Colonic mucosa (tissue), 4 donors: ENCODE data around the gene SPHK1. TPM values are rescaled to one million over a fixed set of nuclear protein-coding genes. Genes with fewer than 3 reads are reported as not detected.

Experiments
- DNase-seq: peaks from one replicate; pipeline ENCODE4 v3.0.0-alpha.2; 2020
- H3K27ac ChIP-seq: fragments of 200-600 bp; one replicate; pipeline ENCODE4 v1.8.0; 2021
- H3K27me3 ChIP-seq: fragments of 200-600 bp; one replicate; pipeline ENCODE4 v1.8.0; 2021
- H3K36me3 ChIP-seq: fragments of 200-600 bp; one replicate; pipeline ENCODE4 v1.8.0; 2021
- H3K4me1 ChIP-seq: fragments of 200-600 bp; one replicate; pipeline ENCODE4 v1.8.0; 2021; ENCODE audit warnings: mild to moderate bottlenecking
- H3K4me3 ChIP-seq: fragments of 200-600 bp; one replicate; pipeline ENCODE4 v1.8.0; 2021
- H3K9ac ChIP-seq, 2 donors: one replicate each; pipeline ENCODE4 v1.7.0; 2013; ENCODE audit warnings: control low read depth in 2 of 2, low read depth in 2 of 2, low read length in 2 of 2
- H3K9me3 ChIP-seq: fragments of 200-600 bp; one replicate; pipeline ENCODE4 v1.8.0; 2021
- intact Hi-C: fragments of 100-400 bp; cut with DNase I; formaldehyde crosslinking; loops from one replicate; pipeline ENCODE4 v1.14.1; 2022
- total RNA-seq, 2 donors: library from RNA; stranded (reverse); fragmentation: NEBNext Ultra II Directional in 1 of 2; extraction: Animal tissue kit (Norgen Biotek cat#: 25700) in 1 of 2; gene quantifications; one replicate each; pipeline ENCODE4 v1.2.1, GENCODE V29; 2021
- TF ChIP-seq, protein P1 (sequence below): fragments of 200-600 bp; IDR thresholded peaks from one replicate; pipeline ENCODE4 v1.8.0; 2022; ENCODE audit warnings: antibody characterized with exemption, mild to moderate bottlenecking
- donor health status: healthy.
- donor health status: DM: no; HTN: no; CAD: no.
- donor health status: DM: no; HTN: no; CAD: no.

The SPHK1 gene
- total RNA-seq, 2 donors from 2014 or later: 2.1 to 3.3 TPM

DNA sequence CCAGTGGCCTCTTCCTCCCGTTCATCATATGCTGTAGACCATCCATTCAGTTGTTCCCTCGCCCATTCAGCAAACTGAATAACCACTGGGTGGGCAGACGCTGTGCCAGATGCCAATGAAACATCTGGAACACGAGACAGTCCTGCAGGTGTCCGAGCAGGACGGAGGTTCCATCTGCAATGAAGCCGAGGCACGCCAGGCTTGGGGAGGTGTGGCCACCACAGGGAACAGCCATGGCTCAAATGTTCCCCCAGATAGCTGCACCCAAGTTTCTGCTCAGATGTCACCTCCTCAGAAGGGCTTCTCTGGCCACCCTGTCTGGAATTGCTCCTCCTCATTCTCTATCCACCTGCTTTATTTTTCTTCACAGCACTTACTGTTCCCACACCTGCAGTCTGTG lies 38.0 kb downstream of the SPHK1 start:
- H3K4me1 ChIP-seq: peaks cover under 1% of the 10 kb centered on the region
- no peaks in the 10 kb centered on the region for H3K36me3 ChIP-seq
- TF ChIP-seq, protein P1, sequence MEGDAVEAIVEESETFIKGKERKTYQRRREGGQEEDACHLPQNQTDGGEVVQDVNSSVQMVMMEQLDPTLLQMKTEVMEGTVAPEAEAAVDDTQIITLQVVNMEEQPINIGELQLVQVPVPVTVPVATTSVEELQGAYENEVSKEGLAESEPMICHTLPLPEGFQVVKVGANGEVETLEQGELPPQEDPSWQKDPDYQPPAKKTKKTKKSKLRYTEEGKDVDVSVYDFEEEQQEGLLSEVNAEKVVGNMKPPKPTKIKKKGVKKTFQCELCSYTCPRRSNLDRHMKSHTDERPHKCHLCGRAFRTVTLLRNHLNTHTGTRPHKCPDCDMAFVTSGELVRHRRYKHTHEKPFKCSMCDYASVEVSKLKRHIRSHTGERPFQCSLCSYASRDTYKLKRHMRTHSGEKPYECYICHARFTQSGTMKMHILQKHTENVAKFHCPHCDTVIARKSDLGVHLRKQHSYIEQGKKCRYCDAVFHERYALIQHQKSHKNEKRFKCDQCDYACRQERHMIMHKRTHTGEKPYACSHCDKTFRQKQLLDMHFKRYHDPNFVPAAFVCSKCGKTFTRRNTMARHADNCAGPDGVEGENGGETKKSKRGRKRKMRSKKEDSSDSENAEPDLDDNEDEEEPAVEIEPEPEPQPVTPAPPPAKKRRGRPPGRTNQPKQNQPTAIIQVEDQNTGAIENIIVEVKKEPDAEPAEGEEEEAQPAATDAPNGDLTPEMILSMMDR: no peak
- intact Hi-C loops: no loop called here
- no peaks in the 10 kb centered on the region for H3K27me3 ChIP-seq
- H3K4me3 ChIP-seq: no peak overlapping the region
- H3K9me3 ChIP-seq: no peaks in the 10 kb centered on the region
- no peak overlapping the region for H3K9ac ChIP-seq
- DNase-seq: no peak
- H3K27ac ChIP-seq: no peak overlapping the region

DNA sequence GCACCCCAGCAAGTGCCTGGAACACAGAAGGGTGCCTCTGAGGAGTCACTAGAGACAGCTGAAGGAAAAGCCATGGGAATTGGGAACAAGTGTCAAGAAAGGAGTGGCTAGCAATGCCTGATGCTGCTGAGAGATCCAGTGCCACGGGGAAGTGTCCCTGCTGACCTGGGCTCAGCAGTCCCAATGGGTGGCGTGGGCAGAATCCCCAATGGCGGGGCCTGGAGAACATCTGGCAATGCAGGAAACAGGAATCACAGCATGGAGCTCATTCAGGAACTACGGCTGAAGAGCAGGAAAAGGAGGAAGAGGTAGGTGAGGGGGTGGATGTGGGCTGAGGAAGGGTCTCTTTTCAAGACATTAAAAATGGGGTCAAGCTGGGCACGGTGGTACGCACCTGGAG lies 38.5 kb downstream of the SPHK1 start:
- no peaks in the 10 kb centered on the region for H3K36me3 ChIP-seq
- TF ChIP-seq, protein P1: no peak
- peaks cover 5% of the 10 kb centered on the region for H3K4me1 ChIP-seq
- no peak for DNase-seq
- no peaks in the 10 kb centered on the region for H3K9me3 ChIP-seq
- intact Hi-C loops: no loop called here
- no peaks in the 10 kb centered on the region for H3K27me3 ChIP-seq
- no peak overlapping the region for H3K9ac ChIP-seq
- H3K27ac ChIP-seq: no peak overlapping the region
- H3K4me3 ChIP-seq: no peak overlapping the region

DNA sequence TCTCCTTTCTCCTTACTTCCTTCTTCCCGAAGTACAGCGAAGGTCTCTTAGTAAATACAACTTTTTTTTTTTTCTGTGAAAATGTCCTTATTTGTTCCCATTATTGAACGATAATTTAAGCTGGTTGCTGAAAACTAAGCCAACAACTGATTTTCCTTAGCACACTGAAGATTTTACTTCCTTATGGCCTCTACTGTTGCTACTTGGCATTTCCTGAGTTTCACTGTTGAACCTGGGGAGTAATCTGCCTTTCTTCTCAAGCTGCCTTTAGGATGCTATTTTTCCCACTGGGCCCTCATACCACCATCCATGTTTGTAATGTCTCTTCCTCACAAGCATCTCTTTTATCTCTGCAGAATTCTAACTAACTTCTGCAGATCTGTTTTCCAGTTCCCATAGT lies 42.4 kb downstream of the SPHK1 start:
- Histone ChIP-seq H3K4me3 (no peak overlapping the region), H3K36me3 (no peaks in the 10 kb centered on the region), H3K27ac (no peak overlapping the region), H3K27me3 (no peaks in the 10 kb centered on the region), H3K4me1 (peaks cover 6% of the 10 kb centered on the region), H3K9ac (no peak overlapping the region), H3K9me3 (no peaks in the 10 kb centered on the region)
- TF ChIP-seq, protein P1: no peak
- no peak for DNase-seq
- intact Hi-C loops: no loop called here

DNA sequence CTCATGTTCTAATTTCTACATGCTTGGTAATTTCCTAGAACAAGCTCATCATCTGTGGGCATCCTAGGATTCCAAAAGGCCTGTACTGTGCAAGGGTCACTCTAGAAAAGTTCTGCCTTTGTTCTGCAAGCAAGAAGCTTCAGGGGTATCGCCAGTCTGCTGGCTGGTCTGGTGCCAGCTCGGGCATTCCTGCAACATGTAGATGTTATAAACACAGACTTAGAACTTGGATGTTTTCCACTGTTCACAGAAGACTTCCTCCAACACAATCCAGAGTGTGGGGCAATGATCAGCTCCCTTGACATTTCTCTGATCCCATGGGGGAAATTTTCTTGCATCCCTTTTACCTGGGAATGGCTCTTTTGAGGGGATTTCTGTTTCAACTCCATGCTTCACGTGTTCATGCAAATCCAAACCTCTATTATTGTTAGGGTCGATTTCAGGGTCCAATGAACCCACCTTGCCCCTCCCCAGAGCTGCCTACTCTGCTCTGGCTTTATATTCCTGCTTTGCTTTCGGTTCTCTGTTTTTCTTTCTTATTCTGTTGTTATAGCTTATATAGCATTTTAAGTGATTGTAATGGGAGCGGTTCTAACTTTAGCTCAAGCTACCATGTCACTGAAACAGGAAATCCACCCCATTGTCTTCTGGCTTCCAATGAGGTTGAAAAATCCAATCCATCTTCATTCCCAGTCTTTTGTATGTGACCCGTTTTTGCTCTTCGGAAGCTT lies 43.3 kb downstream of the SPHK1 start:
- Histone ChIP-seq H3K27me3 (no peaks in the 10 kb centered on the region), H3K4me1 (peaks cover 6% of the 10 kb centered on the region), H3K9me3 (no peaks in the 10 kb centered on the region), H3K9ac (no peak overlapping the region), H3K27ac (peak overlapping the region; percentile 29), H3K36me3 (no peaks in the 10 kb centered on the region), H3K4me3 (no peak overlapping the region)
- DNase-seq: no peak
- TF ChIP-seq, protein P1: no peak
- intact Hi-C loops: no loop called here

DNA sequence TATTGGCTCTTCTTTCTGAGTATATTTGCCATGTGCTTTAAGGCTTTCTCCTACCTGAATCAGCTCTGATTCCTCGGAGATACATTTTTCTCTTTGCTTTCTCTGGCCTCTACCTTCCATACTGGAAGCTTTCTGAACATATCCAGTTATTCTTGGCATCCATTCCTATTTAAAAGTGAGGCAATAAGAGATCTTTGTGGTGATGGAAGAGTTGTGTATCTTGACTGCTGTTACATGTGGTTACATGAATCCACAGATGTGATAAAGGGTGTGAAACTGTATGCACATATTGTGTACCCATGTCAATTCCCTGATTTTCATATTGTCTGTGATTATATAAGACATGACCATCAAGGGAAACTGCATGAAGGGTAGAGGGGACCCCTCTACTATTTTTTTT lies 44.1 kb downstream of the SPHK1 start:
- Histone ChIP-seq H3K4me1 (peaks cover 6% of the 10 kb centered on the region), H3K4me3 (no peak overlapping the region), H3K27me3 (no peaks in the 10 kb centered on the region), H3K36me3 (no peaks in the 10 kb centered on the region), H3K9me3 (no peaks in the 10 kb centered on the region), H3K9ac (no peak overlapping the region), H3K27ac (no peak overlapping the region)
- TF ChIP-seq, protein P1: no peak
- DNase-seq: no peak
- intact Hi-C loops: no loop called here
